GM12874 (cell line): ENCODE results near the gene LAD1.
A peak's percentile ranks its signal among the peaks of the same experiment; 100 is the strongest.

Source experiments
- CTCF ChIP-seq: IDR thresholded peaks from 2 replicates; pipeline ENCODE4 v1.5.1; 2011; ENCODE audit warnings: low read depth, mild to moderate bottlenecking, control low read depth, low read length, moderate library complexity; ENCODE audit not compliant: insufficient read depth

Gene LAD1

GRCh38 chr1:201391225-201391624 lies 7.9 kb downstream of the LAD1 start:
- TF ChIP-seq CTCF, result no peak

GRCh38 chr1:201389051-201389450 lies 10.1 kb downstream of the LAD1 start:
- TF ChIP-seq CTCF, result no peak

- no peak for TF ChIP-seq CTCF
Observed at GRCh38 chr1:201386208-201386607, 12.9 kb downstream of the LAD1 start.

- TF ChIP-seq CTCF, result peak; percentile 97
Observed at GRCh38 chr1:201385299-201385891, 13.7 kb downstream of the LAD1 start.

- TF ChIP-seq CTCF, result no peak
Observed at GRCh38 chr1:201384406-201384782, 14.7 kb downstream of the LAD1 start.

GRCh38 chr1:201383647-201384405 lies 15.3 kb downstream of the LAD1 start:
- TF ChIP-seq CTCF, result no peak

GRCh38 chr1:201381130-201381529 lies 18.0 kb downstream of the LAD1 start:
- TF ChIP-seq CTCF, result no peak
